GM12872 (cell line): ENCODE results near the gene ETV5.

ENCODE experiments used
- CTCF ChIP-seq: IDR thresholded peaks from 3 replicates; pipeline ENCODE4 v1.5.1; 2011; ENCODE audit warnings: low read depth, mild to moderate bottlenecking, low read length, moderate library complexity; ENCODE audit not compliant: insufficient read depth

The ETV5 gene

GRCh38 chr3:186099178-186099577, 9.7 kb downstream of the ETV5 start:
- TF ChIP-seq CTCF: no peak

- no peak for TF ChIP-seq CTCF
These were observed 10.1 kb downstream of the ETV5 start for GRCh38 chr3:186098740-186099139.

GRCh38 chr3:186097663-186098451, 11.0 kb downstream of the ETV5 start:
- TF ChIP-seq CTCF: no peak

- TF ChIP-seq CTCF: no peak
These were observed 11.6 kb downstream of the ETV5 start for GRCh38 chr3:186097317-186097662.

- TF ChIP-seq CTCF: no peak
These were observed 12.6 kb downstream of the ETV5 start for GRCh38 chr3:186096290-186096689.

GRCh38 chr3:186095561-186096081, 13.3 kb downstream of the ETV5 start:
- TF ChIP-seq CTCF: no peak

- TF ChIP-seq CTCF: no peak
These were observed 14.0 kb downstream of the ETV5 start for GRCh38 chr3:186094696-186095425.
